Renal cortical epithelial cell (primary cell): ENCODE results near the gene RASGEF1C. TPM values are rescaled to one million over a fixed set of nuclear protein-coding genes. Genes with fewer than 3 reads are reported as not detected.

Experiments used
- DNase-seq: peaks from one replicate; pipeline ENCODE4 v3.0.0-alpha.2; 2011; ENCODE audit warnings: low read depth
- total RNA-seq: library from RNA; depleted of rRNA; stranded (reverse); fragments of >200 nt; gene quantifications from 2 replicates; pipeline ENCODE4 v1.2.3, GENCODE V29; 2014

Gene RASGEF1C
- total RNA-seq, 1 donor from 2014 or later = not detected

- no peak for DNase-seq
Observed at GRCh38 chr5:180159756-180160155, 49.3 kb downstream of the RASGEF1C start.

GRCh38 chr5:180157866-180158265 is 51.1 kb downstream of the RASGEF1C start:
- no peak for DNase-seq

- no peak for DNase-seq
Observed at GRCh38 chr5:180156141-180156540, 52.9 kb downstream of the RASGEF1C start.

GRCh38 chr5:180155365-180155926 is 53.6 kb downstream of the RASGEF1C start:
- DNase-seq = no peak

- DNase-seq = no peak
Observed at GRCh38 chr5:180154821-180155364, 54.1 kb downstream of the RASGEF1C start.

- no peak for DNase-seq
Observed at GRCh38 chr5:180153991-180154390, 55.0 kb downstream of the RASGEF1C start.

GRCh38 chr5:180153099-180153498 is 55.9 kb downstream of the RASGEF1C start:
- no peak for DNase-seq

- no peak for DNase-seq
Observed at GRCh38 chr5:180143656-180144364, 65.2 kb downstream of the RASGEF1C start.

- DNase-seq = no peak
Observed at GRCh38 chr5:180142824-180143610, 66.0 kb downstream of the RASGEF1C start.

GRCh38 chr5:180142021-180142765 is 66.8 kb downstream of the RASGEF1C start:
- no peak for DNase-seq

GRCh38 chr5:180141068-180141660 is 67.8 kb downstream of the RASGEF1C start:
- DNase-seq = no peak

- no peak for DNase-seq
Observed at GRCh38 chr5:180140571-180140970, 68.4 kb downstream of the RASGEF1C start.

GRCh38 chr5:180140079-180140554 is 68.9 kb downstream of the RASGEF1C start:
- no peak for DNase-seq

- DNase-seq = no peak
Observed at GRCh38 chr5:180139731-180140055, 69.3 kb downstream of the RASGEF1C start.

- no peak for DNase-seq
Observed at GRCh38 chr5:180138976-180139730, 69.9 kb downstream of the RASGEF1C start.

GRCh38 chr5:180138214-180138975 is 70.6 kb downstream of the RASGEF1C start:
- no peak for DNase-seq

- DNase-seq = no peak
Observed at GRCh38 chr5:180137401-180138213, 71.4 kb downstream of the RASGEF1C start.

GRCh38 chr5:180136630-180137381 is 72.2 kb downstream of the RASGEF1C start:
- no peak for DNase-seq
